Measurements from ENCODE around the gene COMMD2. TPM values are rescaled to one million over a fixed set of nuclear protein-coding genes. Genes with fewer than 3 reads are reported as not detected.

The COMMD2 gene
- polyA plus RNA-seq, 1 donor = 40.8 TPM

DNA sequence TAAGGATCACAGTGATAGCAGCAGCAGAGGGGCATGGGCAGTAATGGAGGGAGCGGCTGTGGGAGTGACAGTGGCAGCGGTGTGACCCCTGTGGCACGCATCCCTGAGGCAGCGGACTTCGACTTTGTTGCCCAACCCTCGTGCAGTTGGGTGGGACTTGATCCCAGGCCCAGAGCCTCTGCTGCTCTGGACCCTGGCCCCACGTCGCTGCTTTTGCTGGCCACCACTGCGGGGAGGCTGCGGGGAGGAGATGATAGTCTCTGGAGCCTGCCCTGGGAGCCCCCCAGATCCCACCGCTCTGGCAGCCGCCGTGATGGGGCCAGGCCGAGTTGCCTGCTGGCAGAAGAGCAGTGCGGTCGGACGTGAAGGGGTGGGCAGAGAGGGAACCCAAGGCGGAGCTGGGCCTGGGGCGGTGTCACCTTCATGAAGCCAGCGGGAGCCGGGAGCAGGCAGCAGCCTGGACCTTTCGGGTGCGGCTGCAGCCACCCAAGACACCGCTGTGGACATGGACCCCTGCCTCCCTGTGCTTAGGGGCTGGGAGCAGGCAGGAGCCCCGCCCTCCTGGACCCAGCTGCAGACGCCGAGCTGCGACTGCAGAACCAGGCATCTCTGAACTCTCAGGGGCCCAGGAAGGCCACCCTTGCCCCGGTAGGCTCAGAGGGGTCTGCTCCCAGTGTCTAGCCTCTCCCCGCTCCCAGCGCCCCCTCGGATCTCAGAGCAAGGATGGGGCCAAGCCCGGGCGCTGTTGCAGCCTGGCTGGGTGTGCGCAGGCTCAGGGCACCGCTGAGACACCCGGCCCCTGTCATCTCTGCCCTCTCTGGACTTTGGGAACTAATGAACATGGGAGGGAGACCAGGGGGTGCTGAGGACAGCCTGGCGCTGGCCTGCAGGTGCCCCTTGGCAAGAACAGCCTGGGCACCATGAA lies 38.3 kb downstream of the COMMD2 start:
- H3K4me3 ChIP-seq (ENCODE audit: low read length) = no peak overlapping the region
- no peaks in the 10 kb centered on the region for H3K36me3 ChIP-seq (ENCODE audit: control insufficient read depth, insufficient read depth, low read length)
- peaks cover 6% of the 10 kb centered on the region for H3K9me3 ChIP-seq (ENCODE audit: control insufficient read depth, low read depth, low read length)
- no peak overlapping the region for H3K27ac ChIP-seq (ENCODE audit: low read length)
- DNase-seq = no peak
- WGBS (ENCODE audit: insufficient coverage, low lambda C conversion rate) = no CpG with 5 or more reads among the region's 38 CpGs
- H3K27me3 ChIP-seq (ENCODE audit: control insufficient read depth, insufficient read depth, low read length) = no peaks in the 10 kb centered on the region
- H3K4me1 ChIP-seq (ENCODE audit: control insufficient read depth, insufficient read depth, low read length) = no peaks in the 10 kb centered on the region

DNA sequence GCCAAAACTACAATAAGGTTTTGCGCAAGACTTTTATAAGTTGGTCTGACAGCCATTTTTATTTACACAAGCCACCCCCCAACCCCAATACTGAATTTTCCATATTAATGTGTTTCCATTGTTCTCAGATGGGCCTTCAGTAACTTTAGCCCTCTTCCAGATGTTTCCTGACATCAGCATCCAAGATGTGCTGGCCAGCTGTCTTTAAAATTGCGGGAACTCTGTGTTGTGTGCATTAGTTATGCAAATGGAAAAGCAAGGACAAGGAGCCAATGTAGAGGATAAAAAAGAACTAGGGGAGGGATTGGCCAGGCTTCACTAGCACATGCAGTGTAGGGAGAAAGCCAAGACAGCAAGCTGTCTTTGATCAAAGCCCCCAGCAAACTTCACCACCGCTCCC lies 45.4 kb downstream of the COMMD2 start:
- Histone ChIP-seq H3K36me3 (ENCODE audit: control insufficient read depth, insufficient read depth, low read length) (no peaks in the 10 kb centered on the region), H3K27ac (ENCODE audit: low read length) (no peak overlapping the region), H3K4me3 (ENCODE audit: low read length) (no peak overlapping the region), H3K4me1 (ENCODE audit: control insufficient read depth, insufficient read depth, low read length) (no peaks in the 10 kb centered on the region), H3K27me3 (ENCODE audit: control insufficient read depth, insufficient read depth, low read length) (no peaks in the 10 kb centered on the region), H3K9me3 (ENCODE audit: control insufficient read depth, low read depth, low read length) (no peaks in the 10 kb centered on the region)
- peak; percentile 31 to 42 for DNase-seq
- WGBS (ENCODE audit: insufficient coverage, low lambda C conversion rate) = no CpG with 5 or more reads among the region's 3 CpGs

DNA sequence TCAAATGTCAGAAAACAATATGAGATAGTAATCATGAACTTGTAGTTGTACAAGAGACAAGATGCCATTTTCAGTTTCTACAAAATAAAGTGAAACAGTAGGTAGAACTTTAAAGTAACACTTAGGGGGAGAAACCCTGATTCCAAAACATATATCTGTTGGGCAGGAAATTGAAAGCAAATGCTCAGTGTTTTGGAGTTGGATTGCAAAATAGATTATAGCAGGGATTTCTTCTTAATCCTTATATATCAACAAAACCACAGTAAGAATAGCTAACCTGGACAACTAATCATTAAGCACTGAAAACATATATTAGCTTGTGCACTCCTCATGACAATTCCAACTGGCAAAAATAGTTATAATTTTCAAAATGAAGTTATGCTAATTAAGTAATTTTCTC lies 46.9 kb downstream of the COMMD2 start:
- no peaks in the 10 kb centered on the region for H3K9me3 ChIP-seq (ENCODE audit: control insufficient read depth, low read depth, low read length)
- H3K4me3 ChIP-seq (ENCODE audit: low read length) = no peak overlapping the region
- no peaks in the 10 kb centered on the region for H3K36me3 ChIP-seq (ENCODE audit: control insufficient read depth, insufficient read depth, low read length)
- no peak for DNase-seq
- H3K27ac ChIP-seq (ENCODE audit: low read length) = no peak overlapping the region
- H3K27me3 ChIP-seq (ENCODE audit: control insufficient read depth, insufficient read depth, low read length) = no peaks in the 10 kb centered on the region
- H3K4me1 ChIP-seq (ENCODE audit: control insufficient read depth, insufficient read depth, low read length) = no peaks in the 10 kb centered on the region

DNA sequence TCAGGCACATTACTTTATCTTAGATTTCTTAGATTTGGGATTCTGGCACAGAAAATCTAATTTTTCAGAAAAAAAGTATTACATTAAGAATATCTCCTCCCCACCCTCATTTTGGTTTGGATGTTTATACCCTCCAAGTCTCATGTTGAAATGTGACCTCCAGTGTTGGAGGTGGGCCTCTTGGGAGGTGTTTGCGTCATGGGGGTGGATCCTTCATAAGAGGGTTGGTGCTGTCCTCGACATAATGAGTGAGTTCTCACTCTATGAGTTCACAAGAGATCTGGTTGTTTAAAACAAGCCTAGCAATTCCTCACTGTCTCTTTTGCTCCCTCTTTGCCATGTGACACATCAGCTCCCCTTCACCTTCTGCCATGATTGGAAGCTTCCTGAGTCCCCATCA lies 48.8 kb downstream of the COMMD2 start:
- H3K27ac ChIP-seq (ENCODE audit: low read length) = peak overlapping the region; percentile 41
- H3K36me3 ChIP-seq (ENCODE audit: control insufficient read depth, insufficient read depth, low read length) = no peaks in the 10 kb centered on the region
- H3K27me3 ChIP-seq (ENCODE audit: control insufficient read depth, insufficient read depth, low read length) = no peaks in the 10 kb centered on the region
- no peaks in the 10 kb centered on the region for H3K4me1 ChIP-seq (ENCODE audit: control insufficient read depth, insufficient read depth, low read length)
- no peak for DNase-seq
- no peak overlapping the region for H3K4me3 ChIP-seq (ENCODE audit: low read length)
- H3K9me3 ChIP-seq (ENCODE audit: control insufficient read depth, low read depth, low read length) = peaks cover 4% of the 10 kb centered on the region
- WGBS (ENCODE audit: insufficient coverage, low lambda C conversion rate) = no CpG with 5 or more reads among the region's 2 CpGs

DNA sequence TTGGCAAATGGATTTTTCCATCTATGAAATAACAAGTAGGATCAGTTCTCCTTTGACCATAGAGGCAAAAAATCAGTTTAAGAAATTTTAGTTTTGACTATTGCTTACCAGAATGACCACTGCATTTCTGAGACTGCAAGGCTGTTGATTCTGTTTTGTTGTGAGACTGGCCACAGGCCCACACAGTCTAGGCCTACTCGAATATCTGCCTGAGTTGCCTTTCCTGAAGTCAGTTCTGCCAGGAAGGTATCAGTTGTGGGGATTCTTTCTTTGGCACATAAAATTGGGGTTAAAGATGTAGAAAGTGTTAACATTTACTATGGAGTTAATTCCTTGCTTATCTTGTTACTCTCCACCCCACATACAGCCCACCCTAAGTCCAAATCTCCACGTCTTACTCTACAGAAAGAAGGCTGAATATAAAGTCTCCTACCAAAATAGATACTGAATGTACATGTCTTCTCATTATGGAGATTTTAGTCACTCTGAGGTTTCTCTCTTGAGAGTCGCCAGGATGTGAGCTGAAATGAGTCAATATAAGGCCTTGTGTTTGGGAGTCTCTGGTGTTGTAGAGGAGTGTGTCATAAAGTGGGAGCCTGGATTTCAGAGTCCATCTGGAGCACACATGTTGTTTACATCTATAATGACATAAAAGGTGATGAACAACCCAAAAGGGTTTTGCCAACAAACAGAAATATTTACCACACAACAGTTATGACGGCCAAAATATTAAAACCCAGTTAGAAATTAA lies 49.4 kb downstream of the COMMD2 start:
- Histone ChIP-seq H3K36me3 (ENCODE audit: control insufficient read depth, insufficient read depth, low read length) (no peaks in the 10 kb centered on the region), H3K9me3 (ENCODE audit: control insufficient read depth, low read depth, low read length) (peaks cover 5% of the 10 kb centered on the region), H3K27me3 (ENCODE audit: control insufficient read depth, insufficient read depth, low read length) (no peaks in the 10 kb centered on the region), H3K4me1 (ENCODE audit: control insufficient read depth, insufficient read depth, low read length) (no peaks in the 10 kb centered on the region), H3K27ac (ENCODE audit: low read length) (peak overlapping the region; percentile 16), H3K4me3 (ENCODE audit: low read length) (no peak overlapping the region)
- DNase-seq = peak in 1 of 2 donors; percentile 22
- WGBS (ENCODE audit: insufficient coverage, low lambda C conversion rate) = no CpG with 5 or more reads among the region's 4 CpGs

DNA sequence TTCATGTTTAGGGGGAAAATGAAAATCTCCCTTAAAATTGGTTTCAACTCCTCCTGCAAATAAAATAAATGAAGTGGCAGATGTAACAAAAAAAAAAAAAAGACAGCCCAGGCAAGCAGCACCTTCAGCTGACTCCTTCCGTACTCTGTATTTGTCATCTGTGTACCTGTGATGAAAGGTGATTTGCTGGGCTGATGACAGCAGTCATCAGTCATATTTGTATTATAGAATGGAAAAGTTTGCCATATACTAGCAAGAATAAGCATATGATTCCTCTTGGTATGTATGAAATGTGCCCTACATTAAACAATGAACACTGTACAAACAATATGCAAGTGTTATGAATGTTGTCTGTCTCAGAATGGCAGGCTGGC lies 50.3 kb downstream of the COMMD2 start:
- Histone ChIP-seq H3K9me3 (ENCODE audit: control insufficient read depth, low read depth, low read length) (peaks cover 5% of the 10 kb centered on the region), H3K4me1 (ENCODE audit: control insufficient read depth, insufficient read depth, low read length) (no peaks in the 10 kb centered on the region), H3K4me3 (ENCODE audit: low read length) (no peak overlapping the region), H3K36me3 (ENCODE audit: control insufficient read depth, insufficient read depth, low read length) (no peaks in the 10 kb centered on the region), H3K27me3 (ENCODE audit: control insufficient read depth, insufficient read depth, low read length) (no peaks in the 10 kb centered on the region), H3K27ac (ENCODE audit: low read length) (peak overlapping the region; percentile 32)
- WGBS (ENCODE audit: insufficient coverage, low lambda C conversion rate) = no CpG with 5 or more reads among the region's 1 CpG
- no peak for DNase-seq

DNA sequence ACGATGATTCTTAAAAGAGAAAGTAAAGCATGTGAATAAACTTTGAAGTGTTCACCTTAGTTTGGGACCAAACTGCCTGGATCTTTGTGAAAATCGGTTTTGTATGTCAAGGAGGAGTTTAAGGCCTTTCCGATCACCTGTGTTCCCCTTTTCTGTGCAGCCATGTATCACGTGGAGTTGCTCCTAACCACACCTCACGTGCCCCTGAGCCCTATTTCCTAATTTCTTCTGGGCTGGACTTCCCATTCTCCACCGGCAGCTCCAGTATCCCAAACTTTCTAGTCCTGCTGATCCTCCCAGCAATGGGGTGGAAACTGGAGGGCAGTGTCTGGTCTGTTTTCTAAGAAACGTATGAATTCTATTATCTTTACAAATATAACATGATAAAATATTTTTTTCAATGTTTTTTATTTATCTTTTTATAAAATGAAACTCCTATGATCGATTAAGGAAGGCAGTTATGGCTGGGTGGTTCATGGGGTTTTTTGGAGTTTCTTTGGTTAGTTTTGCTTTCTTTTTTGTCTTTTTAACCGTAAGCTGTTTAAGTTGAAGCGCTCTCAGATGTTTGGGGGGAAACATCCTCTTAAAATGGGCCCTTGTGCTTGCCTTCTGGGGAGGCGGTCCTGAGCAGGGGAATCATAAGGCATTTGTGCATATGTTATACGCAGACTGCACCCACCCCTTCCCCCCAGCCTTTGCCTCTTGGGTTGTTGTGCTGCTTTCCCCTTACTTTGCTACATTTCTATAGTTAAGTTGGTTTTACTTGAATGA lies 50.9 kb downstream of the COMMD2 start:
- peaks cover 5% of the 10 kb centered on the region for H3K9me3 ChIP-seq (ENCODE audit: control insufficient read depth, low read depth, low read length)
- no peaks in the 10 kb centered on the region for H3K36me3 ChIP-seq (ENCODE audit: control insufficient read depth, insufficient read depth, low read length)
- H3K27ac ChIP-seq (ENCODE audit: low read length) = peak overlapping the region; percentile 32
- no peak for DNase-seq
- no peak overlapping the region for H3K4me3 ChIP-seq (ENCODE audit: low read length)
- H3K27me3 ChIP-seq (ENCODE audit: control insufficient read depth, insufficient read depth, low read length) = no peaks in the 10 kb centered on the region
- WGBS (ENCODE audit: insufficient coverage, low lambda C conversion rate) = 96% methylated on average over 4 of the region's 12 CpGs
- no peaks in the 10 kb centered on the region for H3K4me1 ChIP-seq (ENCODE audit: control insufficient read depth, insufficient read depth, low read length)

Other genes starting within 250 kb of the COMMD2 start
- 29.2 TPM for gene WWTR1, start 94.5 kb downstream of the COMMD2 start, polyA plus RNA-seq
- gene ANKUB1, start 40.1 kb upstream of the COMMD2 start, polyA plus RNA-seq = 0.12 TPM
- gene RNF13, start 60.7 kb upstream of the COMMD2 start, polyA plus RNA-seq = 56.2 TPM
- gene PFN2, start 218.4 kb upstream of the COMMD2 start, polyA plus RNA-seq = 124 TPM

All from large intestine (tissue), 3 donors.